Putamen (tissue), 1 donor: ENCODE measurements around the gene SOD2.
"Not testable (repeated sequence)": the region's sequence is repeated elsewhere in the genome, so short reads cannot be mapped to it uniquely, and the experiment has no call there.

ENCODE experiments used
- DNase-seq: peaks from one replicate; pipeline ENCODE4 v3.0.0-alpha.2; 2016; ENCODE audit warnings: low spot score

Gene SOD2

DNA sequence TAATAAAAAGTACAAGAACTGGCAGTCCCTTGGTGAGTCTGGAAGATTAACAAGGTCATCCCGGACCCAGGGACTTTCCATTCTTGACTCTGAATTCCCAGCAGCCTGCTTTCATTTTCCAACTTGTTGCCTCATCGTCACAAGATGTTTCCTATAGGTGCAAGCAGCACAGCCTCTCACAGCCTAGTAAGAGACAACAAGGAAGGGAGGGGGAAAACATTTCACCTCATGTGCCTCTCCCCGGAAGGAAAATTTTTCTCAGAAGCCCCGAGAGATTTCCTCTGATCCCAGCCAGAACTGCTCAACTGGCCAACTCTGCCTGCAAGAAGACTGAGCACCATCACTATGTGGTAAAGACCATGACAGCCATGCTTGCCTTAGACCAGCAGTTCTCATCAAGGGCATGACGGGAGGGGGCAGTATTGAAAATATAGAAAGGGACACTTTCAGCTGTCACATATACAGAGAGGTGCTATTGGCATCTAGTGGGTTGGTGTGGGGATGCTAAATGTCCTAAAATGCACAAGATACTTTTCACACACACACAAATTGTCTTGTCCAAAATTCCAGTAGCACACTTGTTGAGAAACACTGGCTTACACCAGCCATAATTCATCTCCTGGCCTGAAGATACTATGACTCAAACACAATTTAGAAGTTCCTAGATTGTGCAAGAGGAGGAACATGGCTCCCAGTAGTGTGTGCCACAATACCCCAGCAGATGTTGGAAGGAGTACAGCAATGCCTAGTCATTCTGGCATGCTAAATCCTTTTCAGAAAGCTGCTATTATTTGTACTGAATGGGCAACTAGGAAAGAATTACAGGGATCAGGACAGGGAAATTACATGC lies 23.4 kb upstream of the SOD2 start:
- no peak for DNase-seq

DNA sequence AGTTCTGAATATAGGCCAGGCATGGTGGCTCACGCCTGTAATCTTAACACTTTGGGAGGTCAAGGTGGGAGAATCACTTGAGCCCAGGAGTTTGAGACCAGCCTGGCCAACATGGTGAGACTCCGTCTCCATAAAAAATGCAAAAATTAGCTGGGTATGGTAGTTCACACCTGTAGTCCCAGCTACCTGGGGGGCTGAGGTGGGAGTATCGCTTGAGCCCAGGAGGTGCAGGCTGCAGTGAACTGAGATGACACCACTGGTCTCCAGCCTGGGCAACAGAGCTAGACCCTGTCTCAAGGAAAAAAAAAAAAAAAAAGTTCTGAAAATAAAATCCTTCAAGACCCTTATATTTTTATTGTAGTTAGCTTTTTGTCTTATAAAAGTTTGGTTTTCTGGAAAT lies 22.6 kb upstream of the SOD2 start:
- DNase-seq, result no peak

DNA sequence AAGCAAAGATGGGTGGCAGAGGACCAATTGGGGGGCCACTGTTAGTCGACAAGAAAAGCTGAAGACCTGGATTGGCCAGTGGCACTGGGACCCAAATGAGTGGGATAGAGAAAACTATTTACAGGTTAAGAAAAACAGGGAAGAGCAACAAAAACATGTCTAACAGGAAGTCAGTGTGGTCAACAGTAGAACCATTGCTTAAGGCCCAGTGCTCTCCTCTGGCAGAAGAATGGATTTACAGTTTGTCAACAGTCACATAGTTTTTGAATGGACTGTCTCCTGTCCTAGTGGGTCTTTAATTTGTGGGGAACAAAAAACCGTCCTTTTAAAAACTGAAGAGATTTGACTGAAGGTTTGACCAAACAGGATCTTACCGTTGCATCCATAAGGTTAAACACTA lies 22.1 kb upstream of the SOD2 start:
- no peak for DNase-seq

DNA sequence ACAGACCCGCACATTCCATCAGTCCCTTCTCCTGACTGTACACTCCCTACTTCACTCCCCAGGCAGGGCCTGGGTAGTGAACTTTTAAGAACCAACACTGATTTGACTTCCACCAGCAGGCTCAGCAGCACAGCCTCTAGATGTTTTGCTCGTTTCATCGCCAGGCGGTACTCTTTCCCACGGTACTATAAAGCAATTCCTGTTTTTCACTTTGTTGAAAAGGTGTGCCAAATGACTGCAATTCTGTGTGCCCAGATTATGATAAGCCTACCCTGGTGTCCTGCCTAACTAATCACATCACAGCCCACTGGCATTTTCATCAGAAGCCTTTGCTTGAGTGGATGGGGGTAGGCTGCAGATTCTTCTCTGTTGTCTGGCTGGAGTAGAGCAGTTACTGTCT lies 21.4 kb upstream of the SOD2 start:
- DNase-seq, result no peak

DNA sequence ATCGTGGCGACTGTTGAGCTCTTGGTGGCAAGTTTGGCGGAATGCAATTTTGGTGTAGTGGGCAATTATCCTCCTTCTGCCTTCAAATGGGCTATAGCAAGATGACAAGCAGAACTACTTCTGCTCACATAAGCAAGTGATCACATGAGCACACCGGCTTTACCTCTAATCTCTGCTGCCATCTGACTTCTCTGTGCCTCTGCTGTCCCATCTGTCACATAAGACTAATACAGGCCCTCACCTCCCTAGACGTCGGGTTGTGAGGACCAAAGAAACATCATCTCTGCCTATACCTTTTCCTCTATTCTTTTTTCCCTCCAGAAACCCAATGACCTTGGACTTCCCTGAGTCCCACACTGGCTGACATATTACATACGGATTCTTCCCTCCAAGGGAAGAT lies 20.9 kb upstream of the SOD2 start:
- no peak for DNase-seq

DNA sequence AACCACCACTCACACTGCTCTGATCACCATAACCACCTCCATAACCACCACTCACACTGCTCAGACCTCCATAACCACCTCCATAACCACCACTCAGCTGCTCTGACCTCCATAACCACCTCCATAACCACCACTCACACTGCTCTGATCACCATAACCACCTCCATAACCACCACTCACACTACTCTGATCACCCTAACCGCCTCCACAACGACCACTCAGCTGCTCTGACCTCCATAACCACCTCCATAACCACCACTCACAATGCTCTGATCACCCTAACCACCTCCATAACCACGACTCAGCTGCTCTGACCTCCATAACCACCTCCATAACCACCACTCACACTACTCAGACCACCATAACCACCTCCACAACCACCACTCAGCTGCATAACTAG lies 19.3 kb upstream of the SOD2 start:
- not testable (repeated sequence) for DNase-seq

DNA sequence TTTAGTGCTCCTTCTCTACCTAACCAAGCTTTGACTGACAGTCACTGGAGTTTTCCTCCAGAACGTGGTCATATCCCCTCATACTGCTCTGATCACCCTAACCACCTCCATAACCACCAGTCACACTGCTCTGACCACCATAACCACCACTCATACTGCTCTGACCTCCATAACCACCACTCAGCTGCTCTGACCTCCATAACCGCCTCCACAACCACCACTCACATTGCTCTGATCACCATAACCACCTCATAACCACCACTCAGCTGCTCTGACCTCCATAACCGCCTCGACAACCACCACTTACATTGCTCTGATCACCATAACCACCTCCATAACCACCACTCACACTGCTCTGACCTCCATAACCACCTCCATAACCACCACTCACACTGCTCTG lies 17.6 kb upstream of the SOD2 start:
- DNase-seq, result not testable (repeated sequence)

DNA sequence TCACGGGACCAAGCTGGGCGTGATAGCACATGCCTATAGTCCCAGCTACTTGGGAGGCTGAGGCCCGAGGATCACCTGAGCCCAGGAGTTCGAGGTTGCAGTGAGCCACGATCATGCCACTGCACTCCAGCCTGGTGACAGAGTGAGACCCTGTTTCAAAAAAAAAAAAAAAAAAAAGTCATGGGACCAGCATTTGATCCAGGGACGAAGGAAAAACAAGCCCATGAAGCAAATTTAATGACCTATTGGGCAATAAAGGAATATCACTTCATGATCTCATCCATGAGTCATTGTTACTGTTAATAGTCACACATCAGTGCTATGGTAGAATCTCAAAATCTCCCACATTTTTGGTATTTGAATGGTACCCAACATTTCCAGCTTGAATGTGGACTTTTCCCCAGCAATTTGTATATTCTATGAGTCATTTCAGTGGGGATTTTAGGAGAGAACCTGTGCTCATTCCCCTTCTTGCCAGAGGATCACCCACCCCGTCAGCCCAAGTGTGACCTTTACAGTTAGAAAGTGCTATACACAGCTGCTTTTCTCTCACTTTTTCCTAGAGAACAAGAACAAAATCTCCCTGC lies 8.5 kb upstream of the SOD2 start:
- no peak for DNase-seq

DNA sequence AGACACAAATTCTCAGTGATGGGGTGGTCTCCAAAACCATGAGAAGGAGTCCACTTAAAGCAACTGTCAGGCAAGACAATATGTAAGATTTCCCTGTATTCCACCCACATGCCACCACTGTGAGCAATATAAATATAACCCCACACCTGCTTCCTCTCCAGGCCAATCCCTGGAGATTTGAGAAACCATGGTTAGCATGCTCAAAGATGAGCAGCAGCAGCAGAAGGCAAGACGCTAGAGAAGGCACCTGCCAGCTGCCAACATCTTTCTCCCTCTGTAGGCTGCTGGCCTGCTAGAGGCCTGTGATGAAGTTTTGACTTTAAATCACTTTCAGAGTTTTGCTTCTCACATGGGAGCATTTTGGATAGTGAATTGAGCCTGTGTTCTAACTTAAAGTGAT lies 7.9 kb upstream of the SOD2 start:
- no peak for DNase-seq

DNA sequence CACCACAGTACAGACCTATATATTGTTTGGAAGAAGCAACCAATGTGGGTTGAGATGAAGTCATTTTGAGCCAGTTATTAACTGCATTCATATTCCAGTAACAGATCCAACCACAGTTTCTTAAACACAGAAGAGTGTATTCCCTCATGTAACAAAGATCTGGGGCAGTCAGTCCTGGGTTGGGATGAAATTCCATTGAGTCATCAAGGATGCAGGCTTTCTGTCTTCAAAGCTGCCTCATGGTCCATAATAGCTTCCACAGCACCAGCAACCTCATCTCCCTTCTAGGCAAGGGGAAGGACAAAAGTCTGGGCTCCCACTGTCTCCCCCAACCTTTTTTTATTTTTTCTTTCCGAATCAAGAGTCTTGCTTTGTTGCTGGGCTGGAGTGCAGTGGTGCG lies 2.9 kb upstream of the SOD2 start:
- DNase-seq, result no peak

DNA sequence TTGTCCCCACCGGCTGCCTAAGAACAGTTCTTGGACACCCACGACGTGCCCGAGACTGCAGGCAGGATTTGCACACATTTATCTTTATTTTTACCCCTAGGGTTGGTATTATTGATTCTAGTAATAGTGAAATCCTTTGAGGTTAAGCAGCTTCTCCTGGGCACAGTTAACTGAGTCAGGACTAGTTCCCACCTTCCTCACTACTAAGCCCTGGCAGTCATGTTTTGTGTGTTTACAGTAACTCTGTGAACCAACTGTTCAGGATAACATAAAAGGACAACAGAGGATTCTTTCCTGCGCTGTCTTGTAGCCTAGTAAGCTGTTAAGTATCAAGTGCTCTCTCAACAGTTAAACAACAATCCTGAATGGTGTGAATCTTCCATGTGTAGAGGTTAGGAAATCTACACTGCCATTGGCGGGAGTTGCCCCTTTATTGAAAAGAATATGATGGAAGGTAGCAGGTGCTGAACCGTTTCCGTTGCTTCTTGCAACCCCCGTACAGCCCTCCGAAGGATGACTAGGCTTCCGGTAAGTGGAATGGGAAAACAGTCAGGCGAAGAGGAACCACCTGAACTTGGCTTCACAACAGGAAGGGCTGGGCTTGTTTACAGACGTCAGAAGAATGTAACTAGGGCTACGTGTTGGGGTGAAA lies 979 bp upstream of the SOD2 start:
- peak; percentile 20 for DNase-seq

DNA sequence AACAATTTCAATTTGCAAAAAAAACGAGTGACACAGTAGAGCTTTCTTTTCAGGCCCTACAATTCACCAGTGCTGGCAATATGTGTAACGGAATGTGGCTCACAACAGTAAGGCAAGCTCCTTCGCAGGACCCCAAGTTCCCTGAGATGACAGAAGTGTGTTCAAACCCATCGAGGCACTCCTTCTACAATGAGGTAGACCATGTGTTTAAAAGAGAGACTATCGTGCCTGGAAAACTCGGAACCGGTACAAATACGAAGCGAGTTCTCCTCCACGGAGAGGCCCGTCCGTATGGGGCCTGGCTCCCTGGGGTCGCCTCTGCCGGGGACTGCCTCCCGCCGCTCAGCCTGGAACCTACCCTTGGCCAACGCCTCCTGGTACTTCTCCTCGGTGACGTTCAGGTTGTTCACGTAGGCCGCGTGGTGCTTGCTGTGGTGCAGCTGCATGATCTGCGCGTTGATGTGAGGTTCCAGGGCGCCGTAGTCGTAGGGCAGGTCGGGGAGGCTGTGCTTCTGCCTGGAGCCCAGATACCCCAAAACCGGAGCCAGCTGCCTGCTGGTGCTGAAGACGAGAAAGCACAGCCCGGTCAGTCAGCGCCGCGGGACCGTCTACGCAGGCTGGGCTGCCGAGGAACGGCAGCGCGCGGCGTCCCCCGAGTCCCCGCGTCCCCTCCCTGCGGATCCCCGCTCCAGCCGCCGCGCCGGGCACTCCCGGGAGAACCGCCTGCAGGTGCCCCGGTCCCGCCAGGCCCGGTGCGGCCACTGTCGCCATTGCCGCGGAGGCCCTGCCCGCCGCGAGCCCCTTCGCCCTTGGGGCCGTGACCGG lies 526 bp downstream of the SOD2 start:
- peak; percentile 42 for DNase-seq

DNA sequence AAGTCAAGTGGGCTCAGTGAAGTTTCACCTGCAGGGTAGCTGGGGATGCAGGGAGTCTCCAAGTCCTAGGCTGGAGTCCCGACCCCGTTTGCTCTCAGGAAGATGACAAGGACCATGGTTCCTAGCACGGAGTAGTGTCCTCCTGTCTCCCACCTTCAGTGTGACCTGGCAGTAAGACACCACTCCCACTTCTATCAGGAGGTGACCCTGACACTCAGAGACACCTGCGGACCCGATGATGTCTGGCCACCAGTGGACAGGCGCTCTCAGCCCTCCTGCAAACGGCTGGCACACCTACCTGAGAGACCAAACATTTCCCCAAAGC lies 1.1 kb downstream of the SOD2 start:
- peak; percentile 3 for DNase-seq

DNA sequence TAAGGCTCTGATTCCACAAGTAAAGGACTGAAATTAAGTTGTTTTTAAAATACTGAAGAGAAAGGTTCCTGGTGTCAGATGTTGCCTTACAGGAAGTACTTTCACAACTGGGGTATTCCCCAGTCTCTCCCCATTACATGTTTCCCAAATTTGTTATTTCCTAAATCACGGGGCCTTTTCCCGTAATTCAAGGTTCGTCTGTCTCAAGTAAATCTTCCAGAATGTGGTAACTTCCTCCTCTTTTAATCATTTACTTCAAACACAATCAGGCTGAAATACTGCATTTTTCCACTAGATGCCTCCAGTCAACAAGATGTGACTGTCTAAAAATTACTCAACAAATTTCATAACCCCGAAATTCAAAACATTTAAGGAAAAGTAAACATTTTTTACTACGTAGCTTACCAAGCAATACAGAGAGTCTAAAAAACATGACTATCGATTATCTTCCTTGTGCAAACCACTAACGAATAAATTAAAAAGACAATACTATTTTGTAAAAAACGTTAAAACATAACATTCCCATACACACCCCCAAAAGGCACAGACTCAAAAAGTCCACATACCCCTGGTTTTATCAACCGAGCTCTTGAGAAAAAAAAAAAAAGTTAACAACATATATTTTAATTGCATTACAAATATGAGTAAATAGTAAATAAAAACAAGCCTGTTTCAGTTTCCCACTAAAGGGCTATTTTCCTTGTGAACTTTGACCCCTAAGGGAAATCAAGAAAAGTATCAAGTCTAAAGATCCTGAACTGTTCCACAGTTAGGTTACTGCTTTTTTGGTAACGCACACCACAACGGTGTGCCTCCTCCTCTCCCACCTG lies 1.7 kb downstream of the SOD2 start:
- DNase-seq, result peak; percentile 64

DNA sequence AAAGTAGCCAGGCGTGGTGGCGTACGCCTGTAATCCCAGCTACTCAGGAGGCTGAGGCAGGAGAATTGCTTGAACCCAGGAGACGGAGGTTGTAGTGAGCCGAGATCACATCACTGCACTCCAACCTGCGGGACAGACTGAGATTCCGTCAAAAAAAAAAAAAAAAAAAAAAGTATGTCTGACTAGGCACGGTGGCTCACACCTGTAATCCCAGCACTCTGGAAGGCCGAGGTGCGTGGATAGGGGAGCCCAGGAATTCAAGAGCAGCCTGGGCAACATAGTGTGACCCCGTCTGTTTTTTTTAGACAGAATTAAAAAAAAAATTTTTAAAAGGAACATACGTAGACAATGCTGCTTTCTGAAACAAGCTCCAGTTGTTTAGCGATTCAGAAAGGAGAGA lies 2.9 kb downstream of the SOD2 start:
- not testable (repeated sequence) for DNase-seq

DNA sequence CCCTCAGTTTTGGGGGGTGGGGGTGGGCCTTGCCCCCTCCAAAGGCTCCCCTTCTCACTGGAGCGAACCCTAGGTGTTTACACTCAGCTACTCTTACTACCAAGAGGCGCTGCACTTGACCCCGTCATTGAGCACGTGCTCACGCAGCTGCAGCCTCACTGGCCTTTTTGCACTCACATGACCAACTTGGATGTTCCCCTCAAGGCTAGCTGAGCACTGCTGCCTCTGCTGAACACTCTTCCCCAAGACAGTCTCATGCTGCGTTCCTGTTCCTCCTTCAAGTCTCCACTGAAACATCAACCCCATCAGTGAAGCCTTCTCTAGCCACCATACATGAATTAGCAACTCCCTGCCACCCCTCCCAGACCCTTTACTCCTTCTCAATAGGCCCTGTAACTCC lies 4.0 kb downstream of the SOD2 start:
- DNase-seq, result no peak

DNA sequence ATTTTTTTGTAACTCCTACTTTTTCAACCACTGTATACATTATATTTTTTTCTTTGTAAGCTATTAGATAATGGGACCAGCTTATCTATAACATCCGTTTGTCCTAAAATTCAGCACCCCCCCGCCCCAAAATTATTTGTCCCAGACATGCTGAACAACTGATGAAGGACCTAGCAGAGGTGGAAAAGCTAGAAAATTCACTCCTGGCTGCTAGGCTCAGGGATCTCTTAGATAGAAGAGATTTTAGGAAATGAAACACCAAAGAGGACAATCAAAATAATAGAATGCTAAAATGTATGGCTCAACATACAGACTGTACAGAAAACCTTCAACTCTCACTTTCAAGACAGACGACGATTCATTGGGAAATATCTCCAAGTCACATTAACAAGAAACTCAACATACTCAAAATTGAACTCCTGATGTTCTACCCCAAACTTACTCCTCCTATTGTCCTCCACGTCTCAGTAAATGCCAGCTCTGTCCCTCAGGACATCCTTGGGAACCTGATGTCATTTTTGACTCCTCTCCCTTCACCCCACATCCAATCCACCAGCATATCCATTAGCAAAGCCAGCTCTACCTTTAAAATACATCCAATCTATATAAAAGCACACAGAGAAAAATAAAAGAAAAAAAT lies 4.7 kb downstream of the SOD2 start:
- no peak for DNase-seq

DNA sequence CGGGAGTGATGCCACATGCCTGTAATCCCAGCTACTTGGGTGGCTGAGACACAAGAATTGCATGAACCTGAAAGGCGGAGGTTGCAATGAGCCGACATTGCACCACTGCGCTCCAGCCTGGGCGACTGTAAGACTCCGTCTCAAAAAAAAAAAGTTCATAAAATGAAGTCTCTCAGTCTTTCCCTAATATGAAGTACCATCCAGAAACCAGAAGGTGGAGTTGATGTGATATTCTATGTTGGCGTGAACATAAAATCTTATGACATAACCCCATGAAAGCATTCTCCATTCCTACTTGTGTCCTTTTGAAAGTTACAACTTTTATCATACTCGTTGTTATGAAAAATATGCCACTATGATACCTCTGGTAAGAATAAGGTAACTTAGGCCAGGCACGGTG lies 5.7 kb downstream of the SOD2 start:
- no peak for DNase-seq

DNA sequence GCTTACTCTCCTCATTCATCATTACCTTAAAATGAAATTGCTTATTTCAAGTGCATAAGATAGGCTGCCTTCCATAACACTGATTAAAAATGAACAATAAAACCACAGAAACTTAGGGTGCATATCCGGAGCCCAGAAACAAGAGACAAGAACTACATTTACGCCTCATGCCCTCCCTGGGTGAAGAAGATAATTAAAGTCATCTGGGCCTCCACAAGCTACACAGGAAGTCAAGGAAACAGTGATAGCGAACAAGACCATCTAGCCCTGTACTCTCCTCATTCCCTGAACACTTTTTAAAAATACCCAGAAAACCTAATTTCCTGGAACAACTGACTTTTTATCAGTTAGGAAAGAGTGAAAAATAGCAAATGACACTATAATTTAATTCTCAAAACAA lies 6.3 kb downstream of the SOD2 start:
- DNase-seq, result no peak

DNA sequence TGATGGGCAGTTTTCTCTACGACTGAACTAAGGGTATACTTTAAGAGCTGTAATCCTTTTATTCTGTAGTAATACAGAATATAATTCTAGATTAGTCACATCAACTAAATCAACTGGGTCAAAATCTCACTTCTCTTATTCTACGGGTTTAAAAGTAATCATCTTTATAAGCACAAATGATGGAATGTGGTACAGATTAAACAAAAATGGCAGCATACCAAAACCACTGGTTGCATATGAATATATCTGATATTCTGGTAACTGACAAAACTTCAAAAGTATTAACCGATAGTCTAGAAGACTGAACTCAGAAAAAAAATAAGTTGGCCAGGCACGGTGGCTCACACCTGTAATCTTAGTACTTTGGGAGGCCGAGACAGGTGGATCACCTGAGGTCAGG lies 7.0 kb downstream of the SOD2 start:
- no peak for DNase-seq

DNA sequence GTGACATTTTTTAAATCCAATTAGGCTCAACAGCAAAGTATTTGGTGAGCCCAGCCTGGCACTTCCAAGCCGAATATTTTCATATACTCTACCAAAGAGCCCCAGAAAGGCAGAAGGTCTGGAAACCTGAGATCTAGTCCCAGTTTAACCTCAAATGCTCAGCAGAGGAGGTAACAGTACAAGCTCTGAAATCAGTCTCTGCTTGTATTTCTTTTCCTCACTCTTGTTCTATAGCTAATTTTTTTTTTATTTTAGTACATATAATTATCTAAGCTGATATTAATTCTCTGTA lies 9.1 kb downstream of the SOD2 start:
- DNase-seq, result no peak

DNA sequence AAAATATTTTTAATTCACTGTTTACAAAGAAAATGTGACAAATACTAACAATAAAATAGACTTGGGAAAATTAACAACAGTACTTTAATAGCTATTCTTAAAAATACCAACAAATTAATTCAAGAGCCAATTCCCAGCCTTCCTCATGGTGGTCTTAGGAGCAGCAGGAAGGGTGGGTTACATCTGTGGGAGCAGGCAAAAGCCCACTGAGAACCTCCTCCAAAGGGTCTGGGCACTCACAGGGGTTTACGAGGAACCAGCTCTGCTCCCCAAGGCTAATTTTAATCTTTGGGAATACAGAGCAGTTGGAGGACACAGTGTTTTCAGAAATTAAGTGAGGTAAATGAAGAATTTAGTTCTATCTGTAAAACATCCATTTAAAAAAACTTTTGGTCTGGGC lies 10.2 kb downstream of the SOD2 start:
- no peak for DNase-seq
